Body of pancreas (tissue), 4 donors: ENCODE results near the gene CALR3. TPM values are rescaled to one million over a fixed set of nuclear protein-coding genes. Genes with fewer than 3 reads are reported as not detected.

Experiments used
- ATAC-seq: fragments of 150-250 bp; one replicate; pipeline ENCODE4 v1.9.1; 2016
- DNase-seq, 4 donors: peaks; one replicate each; pipeline ENCODE4 v3.0.0-alpha.2; 2019
- H3K27ac ChIP-seq, 4 donors: fragments of 200-600 bp; sonication (generic); 1 replicate in 3 of 4; 2 replicates in 1 of 4; pipeline versions ENCODE4 v1.5.1 to v1.6.1; 2016 to 2019; ENCODE audit warnings: mild to moderate bottlenecking in 1 of 4, mixed read lengths in 1 of 4, moderate library complexity in 1 of 4
- H3K27me3 ChIP-seq, 2 donors: fragments of 200-600 bp; sonication (generic); one replicate each; pipeline ENCODE4 v1.6.0; 2016; ENCODE audit warnings: mild to moderate bottlenecking in 1 of 2
- H3K36me3 ChIP-seq, 2 donors: fragments of 200-600 bp; sonication (generic); replicated peaks in 1 of 2; 2 replicates each; pipeline ENCODE4 v1.5.1; 2016; ENCODE audit warnings: low read depth in 2 of 2; ENCODE audit not compliant: insufficient read depth in 1 of 2
- H3K4me1 ChIP-seq: fragments of 200-600 bp; sonication (generic); one replicate; pipeline ENCODE4 v1.6.0; 2016
- H3K4me3 ChIP-seq, 2 donors: fragments of 200-600 bp; sonication (generic); 1 replicate in 1 of 2; 2 replicates in 1 of 2; pipeline ENCODE4 v1.5.1; 2016 to 2019
- H3K9me3 ChIP-seq, 3 donors: fragments of 200-600 bp; sonication (generic); 1 replicate in 2 of 3; 2 replicates in 1 of 3; pipeline ENCODE4 v1.5.1; 2016
- CTCF ChIP-seq, 7 experiments: fragments of 450-650 bp in 4 of 7; fragments of 200-600 bp in 3 of 7; sonication (generic) in 3 of 7; IDR thresholded peaks; one replicate each; pipeline ENCODE4 v1.5.1; 2016 to 2019; ENCODE audit warnings: antibody characterized with exemption in 7 of 7
- POLR2A ChIP-seq, 3 donors: fragments of 450-650 bp; IDR thresholded peaks; one replicate each; pipeline ENCODE4 v1.6.1; 2016; ENCODE audit warnings: antibody characterized with exemption in 3 of 3, mild to moderate bottlenecking in 2 of 3
- WGBS, 2 donors: methylation state at CpG; one replicate each; pipeline ENCODE4 v1.1.5; 2017; 5-methylcytosine and 5-hydroxymethylcytosine counted together
- intact Hi-C: fragments of 100-400 bp; cut with DNase I; formaldehyde crosslinking; loops from one replicate; pipeline ENCODE4 v1.15.1; 2023
- total RNA-seq, 2 donors: library from RNA; depleted of rRNA; stranded (reverse); fragments of >200 nt; gene quantifications; one replicate each; pipeline ENCODE4 v1.1.0, GENCODE V29; 2016

CALR3 gene
- total RNA-seq, 2 donors from 2014 or later, result not detected

- WGBS, 2 donors, result 94 to 96% methylated on average over 14 to 27 of the region's 29 CpGs
- no peak for TF ChIP-seq POLR2A (IDR thresholded peaks at IDR 0.05)
- no peak for TF ChIP-seq CTCF (IDR thresholded peaks at IDR 0.05)
- H3K9me3 ChIP-seq, result no peaks in the 10 kb centered on the region
- no peak overlapping the region for H3K4me3 ChIP-seq
- DNase-seq (no peak), ATAC-seq (no peak)
- no peaks in the 10 kb centered on the region for H3K4me1 ChIP-seq
- intact Hi-C loops, result no loop called here
- H3K27ac ChIP-seq, result no peak overlapping the region
- peaks cover 23 to 64% of the 10 kb centered on the region in 2 donors for H3K36me3 ChIP-seq
- H3K27me3 ChIP-seq, result no peaks in the 10 kb centered on the region
Observed at GRCh38 chr19:16525751-16526481, 29.9 kb upstream of the CALR3 start.

GRCh38 chr19:16524991-16525734 is 29.2 kb upstream of the CALR3 start:
- DNase-seq (no peak), ATAC-seq (no peak)
- Histone ChIP-seq H3K4me3 (no peak overlapping the region), H3K27me3 (no peaks in the 10 kb centered on the region), H3K36me3 (peaks cover 24 to 64% of the 10 kb centered on the region in 2 donors), H3K27ac (no peak overlapping the region), H3K9me3 (no peaks in the 10 kb centered on the region), H3K4me1 (no peaks in the 10 kb centered on the region)
- WGBS, 2 donors, result 91 to 95% methylated on average over 17 to 42 of the region's 54 CpGs
- TF ChIP-seq CTCF (IDR thresholded peaks at IDR 0.05), result no peak
- intact Hi-C loops, result no loop called here

GRCh38 chr19:16522559-16523377 is 26.8 kb upstream of the CALR3 start:
- H3K9me3 ChIP-seq, result no peaks in the 10 kb centered on the region
- ATAC-seq, result no peak

GRCh38 chr19:16521715-16522289 is 25.8 kb upstream of the CALR3 start:
- Histone ChIP-seq H3K36me3 (peaks cover 25 to 55% of the 10 kb centered on the region in 2 donors), H3K9me3 (no peaks in the 10 kb centered on the region), H3K4me1 (no peaks in the 10 kb centered on the region), H3K4me3 (no peak overlapping the region), H3K27me3 (no peaks in the 10 kb centered on the region), H3K27ac (no peak overlapping the region)
- 93 to 96% methylated on average over 9 to 10 of the region's 10 CpGs for WGBS, 2 donors
- no peak for ATAC-seq
- intact Hi-C loops, result no loop called here
- no peak for DNase-seq
- TF ChIP-seq POLR2A (IDR thresholded peaks at IDR 0.05), result no peak
- TF ChIP-seq CTCF (IDR thresholded peaks at IDR 0.05), result no peak

More at GRCh38 chr19:16522559-16523377, 26.8 kb upstream of the CALR3 start:
- TF ChIP-seq CTCF (IDR thresholded peaks at IDR 0.05), result no peak
- TF ChIP-seq POLR2A (IDR thresholded peaks at IDR 0.05), result no peak
- H3K27me3 ChIP-seq, result no peaks in the 10 kb centered on the region
- no peak overlapping the region for H3K27ac ChIP-seq
- H3K36me3 ChIP-seq, result peaks cover 25 to 57% of the 10 kb centered on the region in 2 donors
- 93 to 97% methylated on average over 15 to 25 of the region's 25 CpGs for WGBS, 2 donors
- intact Hi-C loops, result no loop called here
- no peaks in the 10 kb centered on the region for H3K4me1 ChIP-seq
- DNase-seq, result no peak
- no peak overlapping the region for H3K4me3 ChIP-seq
